WTC11 (cell line): ENCODE measurements around the gene NKAP. TPM values are rescaled to one million over a fixed set of nuclear protein-coding genes. Genes with fewer than 3 reads are reported as not detected.

Source experiments
- ATAC-seq: fragments of 200-7000 bp; cut with Tn5 transposase; 2 replicates; pipeline ENCODE4 v1.10.0; 2021; ENCODE audit warnings: mild to moderate bottlenecking, moderate library complexity
- CTCF ChIA-PET: fragments of 300-600 bp; sonication (Branson Sonifier 250); formaldehyde crosslinking; loops from one replicate; lab custom pipeline; 2021; ENCODE audit warnings: antibody characterized with exemption; lab: Charles Lee
- POLR2A ChIA-PET: fragments of 350-600 bp; sonication (Branson Sonifier 250); formaldehyde crosslinking; loops from one replicate; lab custom pipeline; 2021; ENCODE audit warnings: antibody characterized with exemption; lab: Charles Lee
- DNase-seq: peaks from one replicate; pipeline ENCODE4 v3.0.0; 2021; ENCODE audit warnings: low spot score
- H3K27ac Mint-ChIP-seq: 2 replicates; pipeline ENCODE4 v1.8.0; 2021; ENCODE audit warnings: mixed read lengths
- H3K27me3 Mint-ChIP-seq: 2 replicates; pipeline ENCODE4 v1.8.0; 2021; ENCODE audit warnings: low read depth, mild to moderate bottlenecking, moderate library complexity, mixed read lengths
- H3K36me3 Mint-ChIP-seq: 2 replicates; pipeline ENCODE4 v1.8.0; 2021; ENCODE audit warnings: mixed read lengths
- H3K4me1 Mint-ChIP-seq: 2 replicates; pipeline ENCODE4 v1.8.0; 2022; ENCODE audit warnings: mixed read lengths
- H3K4me3 Mint-ChIP-seq: 2 replicates; pipeline ENCODE4 v1.8.0; 2021; ENCODE audit warnings: mild to moderate bottlenecking, moderate library complexity, mixed read lengths
- H3K9me3 Mint-ChIP-seq: 2 replicates; pipeline ENCODE4 v1.8.0; 2021; ENCODE audit warnings: mixed read lengths
- CBFB ChIP-seq: sonication (generic); formaldehyde crosslinking; IDR thresholded peaks from 2 replicates; pipeline ENCODE4 v1.8.1; 2022; ENCODE audit warnings: mild to moderate bottlenecking, low read depth, missing genetic modification reagents
- CREB1 ChIP-seq: sonication (generic); formaldehyde crosslinking; IDR thresholded peaks from 2 replicates; pipeline ENCODE4 v1.8.0; 2023; ENCODE audit warnings: mild to moderate bottlenecking, missing genetic modification reagents
- E2F5 ChIP-seq: sonication (generic); formaldehyde crosslinking; IDR thresholded peaks from 2 replicates; pipeline ENCODE4 v1.8.1; 2022; ENCODE audit warnings: mild to moderate bottlenecking, moderate library complexity, missing genetic modification reagents
- ETV6 ChIP-seq: sonication (generic); formaldehyde crosslinking; IDR thresholded peaks from 2 replicates; pipeline ENCODE4 v1.8.1; 2022; ENCODE audit warnings: mild to moderate bottlenecking, missing genetic modification reagents
- JUN ChIP-seq: sonication (generic); formaldehyde crosslinking; IDR thresholded peaks from 2 replicates; pipeline ENCODE4 v1.8.0; 2023; ENCODE audit warnings: mild to moderate bottlenecking, missing genetic modification reagents
- MAX ChIP-seq: sonication (generic); formaldehyde crosslinking; IDR thresholded peaks from 2 replicates; pipeline ENCODE4 v1.8.0; 2022; ENCODE audit warnings: mild to moderate bottlenecking, missing genetic modification reagents
- MXD4 ChIP-seq: fragments of 250-450 bp; sonication (Bioruptor Pico); IDR thresholded peaks from 2 replicates; pipeline ENCODE4 v1.8.0; 2021; ENCODE audit warnings: mild to moderate bottlenecking, moderate library complexity, borderline replicate concordance
- NR2C2 ChIP-seq: sonication (generic); formaldehyde crosslinking; IDR thresholded peaks from 2 replicates; pipeline ENCODE4 v1.8.0; 2022; ENCODE audit warnings: mild to moderate bottlenecking, missing genetic modification reagents
- PREB ChIP-seq: sonication (generic); formaldehyde crosslinking; IDR thresholded peaks from 2 replicates; pipeline ENCODE4 v1.8.1; 2022; ENCODE audit warnings: mild to moderate bottlenecking, missing genetic modification reagents, moderate library complexity, borderline replicate concordance
- PRRX2 ChIP-seq: fragments of 250-450 bp; sonication (Bioruptor Pico); IDR thresholded peaks from 2 replicates; pipeline ENCODE4 v1.8.0; 2021; ENCODE audit warnings: mild to moderate bottlenecking
- RELA ChIP-seq: sonication (generic); formaldehyde crosslinking; IDR thresholded peaks from 2 replicates; pipeline ENCODE4 v1.8.1; 2022; ENCODE audit warnings: missing genetic modification reagents, mild to moderate bottlenecking, borderline replicate concordance
- SOX15 ChIP-seq: fragments of 250-450 bp; sonication (Bioruptor Pico); IDR thresholded peaks from 2 replicates; pipeline ENCODE4 v1.9.0; 2021; ENCODE audit warnings: mild to moderate bottlenecking
- TEAD4 ChIP-seq: sonication (generic); formaldehyde crosslinking; IDR thresholded peaks from 2 replicates; pipeline ENCODE4 v1.8.0; 2022; ENCODE audit warnings: mild to moderate bottlenecking, missing genetic modification reagents
- TP53 ChIP-seq: sonication (generic); formaldehyde crosslinking; IDR thresholded peaks from 2 replicates; pipeline ENCODE4 v1.8.1; 2023; ENCODE audit warnings: mild to moderate bottlenecking, missing genetic modification reagents
- ZNF219 ChIP-seq: sonication (generic); formaldehyde crosslinking; IDR thresholded peaks from 2 replicates; pipeline ENCODE4 v1.8.0; 2023; ENCODE audit warnings: missing genetic modification reagents, mild to moderate bottlenecking, borderline replicate concordance
- ZNF671 ChIP-seq: fragments of 250-450 bp; sonication (Bioruptor Pico); IDR thresholded peaks from 2 replicates; pipeline ENCODE4 v1.8.0; 2021; ENCODE audit warnings: mild to moderate bottlenecking
- total RNA-seq: library from RNA; stranded (reverse); gene quantifications from 3 replicates; pipeline ENCODE4 v1.2.3, GENCODE V29; 2021
- TF ChIP-seq, protein P1 (sequence below): sonication (generic); formaldehyde crosslinking; IDR thresholded peaks from 2 replicates; pipeline ENCODE4 v1.8.1; 2022; ENCODE audit warnings: low read depth, mild to moderate bottlenecking, moderate library complexity, missing genetic modification reagents, borderline replicate concordance
- TF ChIP-seq, protein P2 (sequence below): fragments of 250-450 bp; sonication (Bioruptor Pico); IDR thresholded peaks from 2 replicates; pipeline ENCODE4 v1.9.0; 2021; ENCODE audit warnings: mild to moderate bottlenecking
- TF ChIP-seq, protein P3 (sequence below): sonication (generic); formaldehyde crosslinking; IDR thresholded peaks from 2 replicates; pipeline ENCODE4 v1.8.1; 2023; ENCODE audit warnings: mild to moderate bottlenecking, missing genetic modification reagents
- TF ChIP-seq, protein P4 (sequence below): fragments of 250-450 bp; sonication (Bioruptor Pico); conservative IDR thresholded peaks from 2 replicates; pipeline ENCODE4 v1.9.0; 2021; ENCODE audit warnings: mild to moderate bottlenecking
- TF ChIP-seq, protein P5 (sequence below): sonication (generic); formaldehyde crosslinking; IDR thresholded peaks from 2 replicates; pipeline ENCODE4 v1.8.0; 2022; ENCODE audit warnings: mild to moderate bottlenecking, missing genetic modification reagents
- TF ChIP-seq, protein P6 (sequence below): sonication (generic); formaldehyde crosslinking; IDR thresholded peaks from 2 replicates; pipeline ENCODE4 v1.8.0; 2023; ENCODE audit warnings: mild to moderate bottlenecking, missing genetic modification reagents

NKAP gene
- total RNA-seq, 1 experiment from 2014 or later = 6.9 TPM

- TF ChIP-seq, protein P1, sequence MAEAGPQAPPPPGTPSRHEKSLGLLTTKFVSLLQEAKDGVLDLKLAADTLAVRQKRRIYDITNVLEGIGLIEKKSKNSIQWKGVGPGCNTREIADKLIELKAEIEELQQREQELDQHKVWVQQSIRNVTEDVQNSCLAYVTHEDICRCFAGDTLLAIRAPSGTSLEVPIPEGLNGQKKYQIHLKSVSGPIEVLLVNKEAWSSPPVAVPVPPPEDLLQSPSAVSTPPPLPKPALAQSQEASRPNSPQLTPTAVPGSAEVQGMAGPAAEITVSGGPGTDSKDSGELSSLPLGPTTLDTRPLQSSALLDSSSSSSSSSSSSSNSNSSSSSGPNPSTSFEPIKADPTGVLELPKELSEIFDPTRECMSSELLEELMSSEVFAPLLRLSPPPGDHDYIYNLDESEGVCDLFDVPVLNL = no peak
- TF ChIP-seq E2F5 (CRISPR knock-in tag) (no peak), SOX15 (no peak), TEAD4 (CRISPR knock-in tag) (no peak), ETV6 (CRISPR knock-in tag) (no peak), RELA (CRISPR knock-in tag) (no peak), JUN (CRISPR knock-in tag) (no peak), MAX (CRISPR knock-in tag) (no peak), NR2C2 (no peak)
Measured at GRCh38 chrX:119919835-119920585, 23.5 kb downstream of the NKAP start (continued).

DNA sequence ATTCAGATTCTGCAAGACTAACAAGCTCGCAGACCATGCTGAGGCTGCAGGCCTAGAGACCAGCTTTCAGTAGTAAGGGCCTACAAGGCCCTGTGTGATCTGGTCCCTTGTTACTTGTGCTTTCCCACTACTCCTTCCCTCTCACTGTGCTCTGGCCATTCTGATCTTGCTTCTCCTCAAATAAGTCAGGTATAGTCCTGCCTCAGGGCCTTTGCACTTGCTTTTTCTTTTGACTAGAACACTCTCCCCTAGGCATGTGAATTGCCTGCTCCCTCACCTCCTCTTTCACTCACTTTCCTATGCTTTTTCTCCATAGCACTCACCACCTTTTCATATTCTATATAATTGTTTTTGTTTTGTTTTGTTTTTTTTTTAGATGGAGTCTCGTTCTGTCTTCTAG lies 25.7 kb downstream of the NKAP start:
- CTCF ChIA-PET = no interaction called here
- POLR2A ChIA-PET = no interaction called here
- no peak overlapping the region for H3K27ac Mint-ChIP-seq
- H3K4me3 Mint-ChIP-seq = no peak overlapping the region
- H3K9me3 Mint-ChIP-seq = no peaks in the 10 kb centered on the region
- H3K27me3 Mint-ChIP-seq = no peaks in the 10 kb centered on the region
- no peaks in the 10 kb centered on the region for H3K4me1 Mint-ChIP-seq
- ATAC-seq (no peak), DNase-seq (no peak)
- H3K36me3 Mint-ChIP-seq = no peaks in the 10 kb centered on the region
- no peak for TF ChIP-seq TP53 (CRISPR knock-in tag)
- no peak for TF ChIP-seq CREB1
- TF ChIP-seq, protein P2, sequence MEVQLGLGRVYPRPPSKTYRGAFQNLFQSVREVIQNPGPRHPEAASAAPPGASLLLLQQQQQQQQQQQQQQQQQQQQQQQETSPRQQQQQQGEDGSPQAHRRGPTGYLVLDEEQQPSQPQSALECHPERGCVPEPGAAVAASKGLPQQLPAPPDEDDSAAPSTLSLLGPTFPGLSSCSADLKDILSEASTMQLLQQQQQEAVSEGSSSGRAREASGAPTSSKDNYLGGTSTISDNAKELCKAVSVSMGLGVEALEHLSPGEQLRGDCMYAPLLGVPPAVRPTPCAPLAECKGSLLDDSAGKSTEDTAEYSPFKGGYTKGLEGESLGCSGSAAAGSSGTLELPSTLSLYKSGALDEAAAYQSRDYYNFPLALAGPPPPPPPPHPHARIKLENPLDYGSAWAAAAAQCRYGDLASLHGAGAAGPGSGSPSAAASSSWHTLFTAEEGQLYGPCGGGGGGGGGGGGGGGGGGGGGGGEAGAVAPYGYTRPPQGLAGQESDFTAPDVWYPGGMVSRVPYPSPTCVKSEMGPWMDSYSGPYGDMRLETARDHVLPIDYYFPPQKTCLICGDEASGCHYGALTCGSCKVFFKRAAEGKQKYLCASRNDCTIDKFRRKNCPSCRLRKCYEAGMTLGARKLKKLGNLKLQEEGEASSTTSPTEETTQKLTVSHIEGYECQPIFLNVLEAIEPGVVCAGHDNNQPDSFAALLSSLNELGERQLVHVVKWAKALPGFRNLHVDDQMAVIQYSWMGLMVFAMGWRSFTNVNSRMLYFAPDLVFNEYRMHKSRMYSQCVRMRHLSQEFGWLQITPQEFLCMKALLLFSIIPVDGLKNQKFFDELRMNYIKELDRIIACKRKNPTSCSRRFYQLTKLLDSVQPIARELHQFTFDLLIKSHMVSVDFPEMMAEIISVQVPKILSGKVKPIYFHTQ (CRISPR knock-in tag) = no peak
- no peak for TF ChIP-seq CBFB
- TF ChIP-seq, protein P3, sequence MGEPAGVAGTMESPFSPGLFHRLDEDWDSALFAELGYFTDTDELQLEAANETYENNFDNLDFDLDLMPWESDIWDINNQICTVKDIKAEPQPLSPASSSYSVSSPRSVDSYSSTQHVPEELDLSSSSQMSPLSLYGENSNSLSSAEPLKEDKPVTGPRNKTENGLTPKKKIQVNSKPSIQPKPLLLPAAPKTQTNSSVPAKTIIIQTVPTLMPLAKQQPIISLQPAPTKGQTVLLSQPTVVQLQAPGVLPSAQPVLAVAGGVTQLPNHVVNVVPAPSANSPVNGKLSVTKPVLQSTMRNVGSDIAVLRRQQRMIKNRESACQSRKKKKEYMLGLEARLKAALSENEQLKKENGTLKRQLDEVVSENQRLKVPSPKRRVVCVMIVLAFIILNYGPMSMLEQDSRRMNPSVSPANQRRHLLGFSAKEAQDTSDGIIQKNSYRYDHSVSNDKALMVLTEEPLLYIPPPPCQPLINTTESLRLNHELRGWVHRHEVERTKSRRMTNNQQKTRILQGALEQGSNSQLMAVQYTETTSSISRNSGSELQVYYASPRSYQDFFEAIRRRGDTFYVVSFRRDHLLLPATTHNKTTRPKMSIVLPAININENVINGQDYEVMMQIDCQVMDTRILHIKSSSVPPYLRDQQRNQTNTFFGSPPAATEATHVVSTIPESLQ (CRISPR knock-in tag) = no peak
- no peak for TF ChIP-seq MXD4 (CRISPR knock-in tag)
- no peak for TF ChIP-seq NR2C2
- TF ChIP-seq ZNF671 = no peak
- TF ChIP-seq PRRX2 (CRISPR knock-in tag) = no peak
- TF ChIP-seq SOX15 = no peak
- TF ChIP-seq, protein P4, sequence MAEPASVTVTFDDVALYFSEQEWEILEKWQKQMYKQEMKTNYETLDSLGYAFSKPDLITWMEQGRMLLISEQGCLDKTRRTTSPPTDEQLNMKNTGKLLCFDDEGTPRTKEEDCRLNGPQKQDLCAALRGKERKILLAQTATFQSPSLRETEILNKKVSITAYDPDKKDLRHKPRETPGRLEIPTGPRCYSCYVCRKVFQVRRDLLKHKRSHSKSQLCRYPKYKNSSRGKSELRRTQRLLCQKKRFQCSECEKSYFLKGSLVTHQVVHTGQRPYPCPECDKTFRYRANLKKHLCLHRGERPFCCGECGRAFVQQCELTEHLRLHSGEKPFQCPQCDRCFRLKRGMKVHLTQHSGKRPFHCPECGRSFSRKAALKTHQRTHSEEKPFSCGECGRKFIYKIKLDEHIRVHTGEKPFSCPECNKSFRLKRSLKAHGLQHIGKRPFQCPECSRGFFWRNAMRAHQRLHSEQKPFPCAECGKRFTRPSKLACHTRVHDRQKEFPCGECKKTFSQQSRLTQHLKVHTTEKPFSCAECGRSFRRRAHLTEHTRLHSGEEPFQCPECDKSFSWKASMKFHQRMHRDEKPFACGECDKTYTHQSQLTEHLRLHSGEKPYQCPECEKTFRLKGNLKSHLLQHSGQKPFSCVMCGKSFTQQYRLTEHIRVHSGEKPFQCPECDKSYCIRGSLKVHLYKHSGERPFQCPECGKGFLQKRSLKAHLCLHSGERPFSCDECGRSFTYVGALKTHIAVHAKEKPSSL (CRISPR knock-in tag) = no peak
- TF ChIP-seq JUN (CRISPR knock-in tag) = no peak
- TF ChIP-seq PREB (CRISPR knock-in tag) = no peak
- TF ChIP-seq, protein P5, sequence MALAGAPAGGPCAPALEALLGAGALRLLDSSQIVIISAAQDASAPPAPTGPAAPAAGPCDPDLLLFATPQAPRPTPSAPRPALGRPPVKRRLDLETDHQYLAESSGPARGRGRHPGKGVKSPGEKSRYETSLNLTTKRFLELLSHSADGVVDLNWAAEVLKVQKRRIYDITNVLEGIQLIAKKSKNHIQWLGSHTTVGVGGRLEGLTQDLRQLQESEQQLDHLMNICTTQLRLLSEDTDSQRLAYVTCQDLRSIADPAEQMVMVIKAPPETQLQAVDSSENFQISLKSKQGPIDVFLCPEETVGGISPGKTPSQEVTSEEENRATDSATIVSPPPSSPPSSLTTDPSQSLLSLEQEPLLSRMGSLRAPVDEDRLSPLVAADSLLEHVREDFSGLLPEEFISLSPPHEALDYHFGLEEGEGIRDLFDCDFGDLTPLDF (CRISPR knock-in tag) = no peak
- no peak for TF ChIP-seq ZNF219
- TF ChIP-seq, protein P6, sequence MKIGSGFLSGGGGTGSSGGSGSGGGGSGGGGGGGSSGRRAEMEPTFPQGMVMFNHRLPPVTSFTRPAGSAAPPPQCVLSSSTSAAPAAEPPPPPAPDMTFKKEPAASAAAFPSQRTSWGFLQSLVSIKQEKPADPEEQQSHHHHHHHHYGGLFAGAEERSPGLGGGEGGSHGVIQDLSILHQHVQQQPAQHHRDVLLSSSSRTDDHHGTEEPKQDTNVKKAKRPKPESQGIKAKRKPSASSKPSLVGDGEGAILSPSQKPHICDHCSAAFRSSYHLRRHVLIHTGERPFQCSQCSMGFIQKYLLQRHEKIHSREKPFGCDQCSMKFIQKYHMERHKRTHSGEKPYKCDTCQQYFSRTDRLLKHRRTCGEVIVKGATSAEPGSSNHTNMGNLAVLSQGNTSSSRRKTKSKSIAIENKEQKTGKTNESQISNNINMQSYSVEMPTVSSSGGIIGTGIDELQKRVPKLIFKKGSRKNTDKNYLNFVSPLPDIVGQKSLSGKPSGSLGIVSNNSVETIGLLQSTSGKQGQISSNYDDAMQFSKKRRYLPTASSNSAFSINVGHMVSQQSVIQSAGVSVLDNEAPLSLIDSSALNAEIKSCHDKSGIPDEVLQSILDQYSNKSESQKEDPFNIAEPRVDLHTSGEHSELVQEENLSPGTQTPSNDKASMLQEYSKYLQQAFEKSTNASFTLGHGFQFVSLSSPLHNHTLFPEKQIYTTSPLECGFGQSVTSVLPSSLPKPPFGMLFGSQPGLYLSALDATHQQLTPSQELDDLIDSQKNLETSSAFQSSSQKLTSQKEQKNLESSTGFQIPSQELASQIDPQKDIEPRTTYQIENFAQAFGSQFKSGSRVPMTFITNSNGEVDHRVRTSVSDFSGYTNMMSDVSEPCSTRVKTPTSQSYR = no peak
